NCI-H2029 treated with DMSO at 0.1 percent for 48 hours (cell line): Measurements from ENCODE around the gene KDM3B.
"Not testable (repeated sequence)": the region's sequence is repeated elsewhere in the genome, so short reads cannot be mapped to it uniquely, and the experiment has no call there.

Experiments
- DNase-seq: peaks from one replicate; lab custom pipeline; 2025; lab: John Stamatoyannopoulos, UW

The KDM3B gene

DNA sequence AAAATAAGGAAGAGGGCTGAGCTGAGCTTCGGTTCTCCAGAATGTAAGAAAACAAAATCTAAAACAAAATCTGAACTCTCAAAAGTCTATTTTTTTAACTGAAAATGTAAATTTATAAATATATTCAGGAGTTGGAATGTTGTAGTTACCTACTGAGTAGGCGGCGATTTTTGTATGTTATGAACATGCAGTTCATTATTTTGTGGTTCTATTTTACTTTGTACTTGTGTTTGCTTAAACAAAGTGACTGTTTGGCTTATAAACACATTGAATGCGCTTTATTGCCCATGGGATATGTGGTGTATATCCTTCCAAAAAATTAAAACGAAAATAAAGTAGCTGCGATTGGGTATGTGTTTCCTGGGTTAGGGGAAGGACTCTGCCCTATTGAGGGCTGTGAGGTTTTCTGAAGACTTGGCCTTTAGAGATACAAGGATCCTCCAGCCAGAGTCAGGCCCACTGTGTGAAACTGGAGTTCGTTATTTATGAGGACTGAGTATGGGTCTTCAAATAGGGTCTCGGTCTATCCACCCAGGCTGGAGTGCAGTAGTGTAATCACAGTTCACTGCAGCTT is 116.6 kb downstream of the KDM3B start:
- no peak for DNase-seq

- no peak for DNase-seq
Measured at GRCh38 chr5:138469540-138470321, 117.2 kb downstream of the KDM3B start.

DNA sequence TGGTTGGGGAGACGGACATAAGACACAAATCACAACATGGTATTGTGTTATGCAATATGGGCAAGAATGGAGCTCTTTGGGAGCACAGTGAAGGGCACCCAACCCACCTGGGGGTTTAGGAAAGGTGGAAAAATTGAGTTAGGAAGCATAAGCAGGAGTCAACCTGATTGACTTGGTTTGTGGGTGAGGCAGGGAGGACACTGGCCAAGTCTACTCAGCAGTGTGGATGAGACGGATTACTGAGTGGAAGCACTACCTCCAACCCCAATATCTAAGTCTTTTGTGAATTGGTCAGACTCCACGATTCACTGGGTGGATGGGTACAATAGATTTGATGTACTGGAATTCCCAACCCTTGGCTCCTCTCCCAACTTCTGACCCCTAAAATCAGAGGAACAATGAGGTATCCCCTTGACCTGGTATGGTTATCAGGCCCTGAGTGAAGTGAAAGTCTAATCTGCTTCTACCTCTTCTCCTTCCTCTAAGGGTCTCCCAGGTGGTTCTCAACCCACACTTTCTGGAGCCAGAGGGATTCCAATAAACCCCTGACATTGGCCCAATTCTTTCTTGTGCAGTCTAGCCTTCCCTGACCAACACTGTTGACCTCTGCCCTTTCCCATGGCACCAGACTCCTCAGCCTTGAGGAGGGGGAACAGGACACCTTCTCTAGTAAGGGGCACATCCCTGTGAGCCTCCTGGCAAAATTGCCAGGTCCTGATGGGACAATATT is 118.0 kb downstream of the KDM3B start:
- DNase-seq, result no peak

DNA sequence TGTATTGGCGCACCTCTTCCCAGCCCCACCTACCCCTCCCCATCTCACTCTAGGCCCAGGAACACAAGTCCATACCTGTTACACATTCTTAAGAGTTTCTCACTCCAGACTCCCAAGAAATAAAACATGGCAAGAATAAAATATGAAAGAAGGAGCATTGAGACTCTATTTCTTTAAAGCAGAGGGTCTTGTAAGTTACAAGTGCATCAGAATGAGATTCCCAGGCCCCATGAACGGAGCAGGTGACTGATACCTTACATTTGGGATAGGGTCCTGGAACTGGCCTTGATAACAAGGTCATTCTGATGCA is 118.5 kb downstream of the KDM3B start:
- no peak for DNase-seq

DNA sequence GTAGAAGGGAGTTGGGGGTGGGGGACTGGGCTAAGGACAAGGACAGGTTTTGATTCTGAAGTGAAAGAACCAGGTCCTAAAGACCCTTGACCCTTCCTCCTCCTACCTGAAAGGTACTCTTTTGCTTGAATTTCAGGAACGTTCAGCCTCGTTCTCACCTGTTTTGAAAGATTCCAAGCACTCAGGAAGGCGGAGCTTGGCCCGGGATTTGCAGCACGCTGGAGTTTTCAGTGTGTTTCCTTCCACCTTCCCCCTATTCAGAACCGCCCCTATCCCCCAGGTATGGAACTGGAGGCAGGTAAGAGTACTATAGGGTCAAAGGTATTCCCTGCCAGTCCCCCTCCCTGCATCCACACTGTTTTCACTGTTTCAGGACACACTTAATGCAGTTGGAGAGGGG is 119.9 kb downstream of the KDM3B start:
- no peak for DNase-seq

- not testable (repeated sequence) for DNase-seq
Measured at GRCh38 chr5:138473151-138473550, 120.7 kb downstream of the KDM3B start.

DNA sequence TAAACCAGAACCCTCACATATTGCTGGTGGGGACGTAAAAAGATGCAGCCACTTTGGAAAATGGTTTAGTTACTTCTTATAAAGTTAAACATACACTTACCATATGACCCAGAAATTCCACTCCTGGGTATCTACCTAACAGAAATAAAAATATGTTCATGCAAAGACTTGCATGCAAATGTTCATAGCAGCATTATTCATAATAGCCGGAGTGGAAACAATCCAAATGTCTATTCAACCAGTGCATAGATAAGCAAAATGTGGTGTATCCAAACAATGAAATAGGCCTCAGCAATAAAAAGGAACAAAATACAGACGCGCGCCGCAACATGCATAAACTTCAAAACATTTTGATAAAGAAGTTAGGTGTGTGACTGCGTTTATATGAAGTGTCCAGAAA is 124.4 kb downstream of the KDM3B start:
- DNase-seq, result no peak

- DNase-seq, result no peak
Measured at GRCh38 chr5:138482638-138483037, 130.2 kb downstream of the KDM3B start.
